Measurements from ENCODE around the gene LMNA. TPM values are rescaled to one million over a fixed set of nuclear protein-coding genes. Genes with fewer than 3 reads are reported as not detected.

LMNA gene
- total RNA-seq, 1 donor from 2014 or later, result 141 TPM

DNA sequence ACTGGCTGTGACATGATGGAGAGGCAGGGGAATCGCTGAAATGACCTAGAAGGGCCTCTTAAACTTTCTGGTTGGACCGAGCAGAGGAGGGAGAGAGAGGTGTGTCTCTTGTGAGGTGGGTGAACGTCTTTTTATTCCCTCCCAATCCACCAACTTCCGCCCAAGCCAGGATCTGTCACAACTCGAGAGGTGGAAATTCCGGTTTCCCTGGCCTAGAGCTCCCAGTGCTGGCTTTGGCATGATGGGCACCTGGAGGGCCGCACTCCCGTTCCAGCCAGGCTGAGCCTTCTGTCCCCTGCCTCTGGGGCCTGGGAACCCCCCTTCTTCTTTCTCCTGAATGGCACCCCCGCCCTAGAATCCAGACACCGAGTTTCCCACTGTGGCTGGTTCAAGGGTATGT lies 38.9 kb downstream of the LMNA start, which contains the start of gene SEMA4A:
Gene SEMA4A (plus strand): TSS at position 224 of the 400 bp plus-strand sequence. CDS start 994 bp downstream, outside the sequence.
- no peak for TF ChIP-seq CTCF (conservative IDR thresholded peaks at IDR 0.05)
- Mint-ChIP-seq H3K36me3 (no peaks in the 10 kb centered on the region), H3K27ac (peak within 1 kb of the TSS; percentile 67), H3K27me3 (peaks cover 17% of the 10 kb centered on the region), H3K4me1 (ENCODE audit: unreplicated experiment) (peaks cover 20% of the 10 kb centered on the region), H3K9me3 (no peaks in the 10 kb centered on the region), H3K4me3 (no peak within 1 kb of the TSS)
- no peak for DNase-seq (ENCODE audit: extremely low spot score, unreplicated experiment)

DNA sequence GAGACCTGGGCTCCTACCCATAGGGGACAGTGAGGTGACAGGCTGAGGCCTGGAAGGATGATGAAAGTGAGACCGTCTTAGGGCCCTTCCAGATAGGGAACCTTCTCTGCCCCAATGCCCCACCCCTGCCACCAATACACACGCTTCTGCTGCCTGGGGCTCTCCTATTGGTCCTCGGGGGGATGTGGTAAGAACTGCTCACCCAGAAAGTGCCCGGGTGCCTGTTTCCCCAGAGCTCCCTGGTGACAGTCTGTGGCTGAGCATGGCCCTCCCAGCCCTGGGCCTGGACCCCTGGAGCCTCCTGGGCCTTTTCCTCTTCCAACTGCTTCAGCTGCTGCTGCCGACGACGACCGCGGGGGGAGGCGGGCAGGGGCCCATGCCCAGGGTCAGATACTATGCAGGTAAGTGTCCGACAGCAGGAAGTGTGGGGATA lies 39.8 kb downstream of the LMNA start:
- peaks cover 11% of the 10 kb centered on the region for H3K27me3 Mint-ChIP-seq
- no peak for DNase-seq (ENCODE audit: extremely low spot score, unreplicated experiment)
- TF ChIP-seq CTCF (conservative IDR thresholded peaks at IDR 0.05), result no peak
- H3K4me3 Mint-ChIP-seq, result no peak overlapping the region
- peaks cover 20% of the 10 kb centered on the region for H3K4me1 Mint-ChIP-seq (ENCODE audit: unreplicated experiment)
- no peaks in the 10 kb centered on the region for H3K36me3 Mint-ChIP-seq
- H3K27ac Mint-ChIP-seq, result no peak overlapping the region
- no peaks in the 10 kb centered on the region for H3K9me3 Mint-ChIP-seq

GRCh38 chr1:156155756-156156510 lies 41.4 kb downstream of the LMNA start:
- peaks cover 11% of the 10 kb centered on the region for H3K4me1 Mint-ChIP-seq (ENCODE audit: unreplicated experiment)
- no peak overlapping the region for H3K4me3 Mint-ChIP-seq
- TF ChIP-seq CTCF (conservative IDR thresholded peaks at IDR 0.05), result no peak
- no peaks in the 10 kb centered on the region for H3K9me3 Mint-ChIP-seq
- H3K27ac Mint-ChIP-seq, result no peak overlapping the region
- H3K36me3 Mint-ChIP-seq, result no peaks in the 10 kb centered on the region
- no peak for DNase-seq (ENCODE audit: extremely low spot score, unreplicated experiment)
- H3K27me3 Mint-ChIP-seq, result no peaks in the 10 kb centered on the region

DNA sequence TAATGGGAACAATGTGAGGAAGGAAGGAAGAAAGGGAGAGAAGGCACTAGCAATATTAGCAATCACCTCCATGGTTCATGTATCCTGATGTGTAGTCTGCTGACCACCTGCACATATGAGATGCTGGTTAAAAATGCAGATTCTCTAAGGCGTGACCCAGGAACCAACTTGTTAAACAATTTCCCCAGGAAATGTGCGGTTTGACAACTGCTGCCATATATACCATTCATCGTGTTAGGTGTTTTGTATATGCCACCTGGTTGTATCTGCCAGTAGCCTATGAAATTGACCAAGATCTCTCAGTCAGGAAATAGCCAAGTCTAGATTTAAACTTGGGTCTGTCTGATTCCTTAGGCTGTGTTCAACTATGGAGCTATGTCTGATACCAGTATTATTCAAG lies 43.0 kb downstream of the LMNA start:
- H3K4me3 Mint-ChIP-seq, result no peak overlapping the region
- H3K4me1 Mint-ChIP-seq (ENCODE audit: unreplicated experiment), result peaks cover 11% of the 10 kb centered on the region
- no peak for TF ChIP-seq CTCF (conservative IDR thresholded peaks at IDR 0.05)
- H3K36me3 Mint-ChIP-seq, result no peaks in the 10 kb centered on the region
- H3K27ac Mint-ChIP-seq, result no peak overlapping the region
- no peak for DNase-seq (ENCODE audit: extremely low spot score, unreplicated experiment)
- no peaks in the 10 kb centered on the region for H3K27me3 Mint-ChIP-seq
- H3K9me3 Mint-ChIP-seq, result no peaks in the 10 kb centered on the region

DNA sequence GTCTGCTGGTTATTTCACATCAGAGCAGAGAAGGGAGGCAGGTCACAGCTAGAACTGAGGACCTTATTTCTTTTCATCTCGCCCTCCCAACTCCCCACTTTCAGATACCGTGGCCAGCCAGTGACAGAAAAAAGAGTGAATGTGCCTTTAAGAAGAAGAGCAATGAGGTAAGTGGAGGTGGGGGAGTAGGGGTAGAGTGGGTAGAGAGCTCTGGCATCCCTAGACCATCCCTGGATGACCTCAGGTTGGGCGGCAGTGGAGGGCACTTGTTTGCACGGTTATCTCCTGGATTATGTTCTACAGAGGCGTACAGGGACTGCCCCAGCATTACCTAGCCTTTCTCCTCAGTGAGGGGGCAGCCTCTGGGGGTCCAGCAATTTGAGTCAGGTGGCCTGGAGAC lies 43.5 kb downstream of the LMNA start:
- Mint-ChIP-seq H3K36me3 (no peaks in the 10 kb centered on the region), H3K27ac (no peak overlapping the region), H3K9me3 (no peaks in the 10 kb centered on the region), H3K27me3 (no peaks in the 10 kb centered on the region), H3K4me3 (no peak overlapping the region), H3K4me1 (ENCODE audit: unreplicated experiment) (peaks cover 7% of the 10 kb centered on the region)
- DNase-seq (ENCODE audit: extremely low spot score, unreplicated experiment), result no peak
- no peak for TF ChIP-seq CTCF (conservative IDR thresholded peaks at IDR 0.05)

All from type B pancreatic cell (in vitro differentiated cells).